Right lobe of liver (tissue), 4 donors: ENCODE data around the gene ZNF584.

Experiments
- POLR2A ChIP-seq: fragments of 450-650 bp; IDR thresholded peaks from one replicate; pipeline ENCODE4 v1.6.1; 2017; ENCODE audit warnings: antibody characterized with exemption, mild to moderate bottlenecking
- TF ChIP-seq, protein P1 (sequence below), 4 donors: fragments of 200-600 bp in 3 of 4; fragments of 450-650 bp in 1 of 4; IDR thresholded peaks; one replicate each; pipeline versions ENCODE4 v1.5.1 to v1.8.0; 2016 to 2022; ENCODE audit warnings: antibody characterized with exemption in 4 of 4, mild to moderate bottlenecking in 2 of 4
- donor health status: DM: no; HTN: no; CAD: no.
- donor health status: DM: no; HTN: no; CAD: no.
- donor health status: DM: no; HTN: yes; CAD: no.

- TF ChIP-seq, protein P1, sequence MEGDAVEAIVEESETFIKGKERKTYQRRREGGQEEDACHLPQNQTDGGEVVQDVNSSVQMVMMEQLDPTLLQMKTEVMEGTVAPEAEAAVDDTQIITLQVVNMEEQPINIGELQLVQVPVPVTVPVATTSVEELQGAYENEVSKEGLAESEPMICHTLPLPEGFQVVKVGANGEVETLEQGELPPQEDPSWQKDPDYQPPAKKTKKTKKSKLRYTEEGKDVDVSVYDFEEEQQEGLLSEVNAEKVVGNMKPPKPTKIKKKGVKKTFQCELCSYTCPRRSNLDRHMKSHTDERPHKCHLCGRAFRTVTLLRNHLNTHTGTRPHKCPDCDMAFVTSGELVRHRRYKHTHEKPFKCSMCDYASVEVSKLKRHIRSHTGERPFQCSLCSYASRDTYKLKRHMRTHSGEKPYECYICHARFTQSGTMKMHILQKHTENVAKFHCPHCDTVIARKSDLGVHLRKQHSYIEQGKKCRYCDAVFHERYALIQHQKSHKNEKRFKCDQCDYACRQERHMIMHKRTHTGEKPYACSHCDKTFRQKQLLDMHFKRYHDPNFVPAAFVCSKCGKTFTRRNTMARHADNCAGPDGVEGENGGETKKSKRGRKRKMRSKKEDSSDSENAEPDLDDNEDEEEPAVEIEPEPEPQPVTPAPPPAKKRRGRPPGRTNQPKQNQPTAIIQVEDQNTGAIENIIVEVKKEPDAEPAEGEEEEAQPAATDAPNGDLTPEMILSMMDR (IDR thresholded peaks at IDR 0.05): no peak
- TF ChIP-seq POLR2A: no peak
Measured at GRCh38 chr19:58381460-58382212, 26.8 kb upstream of the ZNF584 start.
